ENCODE data around the gene RHPN2. TPM values are rescaled to one million over a fixed set of nuclear protein-coding genes. Genes with fewer than 3 reads are reported as not detected.
"Not testable (repeated sequence)": the region's sequence is repeated elsewhere in the genome, so short reads cannot be mapped to it uniquely, and the experiment has no call there.

The RHPN2 gene
- total and polyA plus RNA-seq, 2 of the 8 experiments (the other 6 are each of a cell fraction or from before 2014, with no cell fraction given), result 22.8 to 31.1 TPM

DNA sequence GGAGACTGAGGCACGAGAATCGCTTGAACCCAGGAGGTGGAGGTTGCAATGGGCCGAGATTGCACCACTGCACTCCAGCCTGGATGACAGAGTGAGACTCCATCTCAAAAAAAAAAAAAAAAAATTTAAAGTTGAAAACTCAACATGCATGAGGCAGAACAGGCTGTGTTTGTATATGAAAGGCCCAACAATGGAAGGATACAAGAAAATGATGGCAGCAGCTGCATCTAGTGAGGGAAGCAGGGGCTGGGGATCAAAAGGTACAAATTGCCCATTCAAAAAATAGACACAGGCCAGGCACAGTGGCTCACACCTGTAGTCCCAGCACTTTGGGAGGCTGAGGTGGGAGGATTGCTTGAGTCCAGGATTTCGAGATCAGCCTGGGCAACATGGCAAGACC is 86.9 kb downstream of the RHPN2 start:
- H2BK20ac ChIP-seq (ENCODE audit: low read length); DNase-seq (ENCODE audit: low read depth in 1 of 2, low spot score in 2 of 2); H3K27me3 ChIP-seq (replicated peaks in 1 of 4; ENCODE audit: control insufficient read depth in 3 of 4, extremely low read depth in 1 of 4, insufficient read depth in 3 of 4, low read length in 3 of 4); H2AK5ac ChIP-seq (ENCODE audit: low read depth, low read length); H3K23me2 ChIP-seq (ENCODE audit: low read depth, low read length); H3K27ac ChIP-seq (ENCODE audit: low read depth, low read length); H3K4me3 ChIP-seq (ENCODE audit: extremely low read depth in 1 of 4, insufficient read depth in 2 of 4, low read depth in 3 of 4, low read length in 4 of 4); H2BK120ac ChIP-seq (replicated peaks; ENCODE audit: low read depth, low read length); H2BK12ac ChIP-seq (ENCODE audit: low read depth, low read length); H2AFZ ChIP-seq (ENCODE audit: low read length); H3K14ac ChIP-seq (ENCODE audit: insufficient read length); FAIRE-seq; H3K18ac ChIP-seq (ENCODE audit: extremely low read depth, low read length); H3K4me2 ChIP-seq (ENCODE audit: insufficient read depth in 1 of 2, low read depth in 2 of 2, low read length in 2 of 2); H4K5ac ChIP-seq (ENCODE audit: insufficient read length, low read depth, low read length); H3K4ac ChIP-seq (replicated peaks; ENCODE audit: insufficient read length, low read depth, low read length); H3K4me1 ChIP-seq (replicated peaks in 1 of 4; ENCODE audit: control insufficient read depth in 3 of 4, insufficient read depth in 4 of 4, low read length in 3 of 4); H4K8ac ChIP-seq (ENCODE audit: extremely low read depth, insufficient read depth, low read length); H3K9me3 ChIP-seq (ENCODE audit: insufficient read depth in 2 of 2, low read depth in 1 of 2, low read length in 1 of 2); POLR2A ChIA-PET (ENCODE audit: partially characterized antibody); H2BK15ac ChIP-seq (ENCODE audit: low read length); H2BK5ac ChIP-seq (ENCODE audit: low read depth, low read length); H3K56ac ChIP-seq (replicated peaks; ENCODE audit: insufficient read length, low read depth, low read length); H4K20me1 ChIP-seq (replicated peaks in 1 of 2; ENCODE audit: control insufficient read depth in 1 of 2, insufficient read depth in 2 of 2, low read length in 2 of 2); H3K9ac ChIP-seq (replicated peaks in 1 of 4; ENCODE audit: extremely low read depth in 1 of 4, low read depth in 3 of 4, low read length in 3 of 4); H3K23ac ChIP-seq (ENCODE audit: insufficient read length); H3K79me1 ChIP-seq (ENCODE audit: low read depth, low read length); H3K79me2 ChIP-seq (ENCODE audit: control insufficient read depth in 1 of 2, insufficient read depth in 2 of 2, low read length in 2 of 2); H4K91ac ChIP-seq (replicated peaks; ENCODE audit: insufficient read length, low read length): not testable (repeated sequence)
- WGBS, 2 experiments (ENCODE audit: extremely low coverage in 1 of 2, insufficient coverage in 1 of 2, insufficient read length in 1 of 2, insufficient replicate concordance in 2 of 2, low coverage in 1 of 2, low lambda C conversion rate in 2 of 2, missing lambda C conversion rate in 1 of 2), result 91% methylated on average over 4 of the region's 4 CpGs; no CpG with 5 or more reads in 1 of the 2 experiments
- peaks cover 0 to 12% (median 6%) of the 10 kb centered on the region in 4 experiments; a peak in 6 of 8 replicates for H3K36me3 ChIP-seq (ENCODE audit: control insufficient read depth in 2 of 4, insufficient read depth in 4 of 4, low read length in 3 of 4)
- CTCF ChIA-PET (ENCODE audit: partially characterized antibody), result interaction anchor here (1.1 to 2.2 kb wide), 5 partner anchors 82 to 141 kb away, joined by 3 to 11 read pairs (median 4); no protein-coding TSS in a partner anchor
